HFFc6 (cell line): ENCODE data around the gene CMKLR1. TPM values are rescaled to one million over a fixed set of nuclear protein-coding genes. Genes with fewer than 3 reads are reported as not detected.

ENCODE experiments used
- DNase-seq: peaks from one replicate; pipeline ENCODE4 v3.0.0-alpha.2; 2018
- H3K27ac Mint-ChIP-seq: 2 replicates; pipeline ENCODE4 v1.8.0; 2020; ENCODE audit warnings: mild to moderate bottlenecking, mixed read lengths
- H3K27me3 Mint-ChIP-seq: 2 replicates; pipeline ENCODE4 v1.8.0; 2021; ENCODE audit warnings: mild to moderate bottlenecking, moderate library complexity, mixed read lengths; ENCODE audit not compliant: insufficient read depth
- H3K36me3 Mint-ChIP-seq: 2 replicates; pipeline ENCODE4 v1.8.0; 2021; ENCODE audit warnings: low read depth, mixed read lengths
- H3K4me1 Mint-ChIP-seq: 2 replicates; pipeline ENCODE4 v1.8.0; 2020; ENCODE audit warnings: low read depth, mixed read lengths
- H3K4me3 Mint-ChIP-seq: 2 replicates; pipeline ENCODE4 v1.8.0; 2020; ENCODE audit warnings: mild to moderate bottlenecking, moderate library complexity, mixed read lengths
- H3K9me3 Mint-ChIP-seq: 2 replicates; pipeline ENCODE4 v1.8.0; 2020; ENCODE audit warnings: mild to moderate bottlenecking, mixed read lengths
- CTCF ChIP-seq: fragments of 200-600 bp; sonication (generic); IDR thresholded peaks from 2 replicates; pipeline ENCODE4 v1.5.0; 2021; ENCODE audit warnings: antibody characterized with exemption, mild to moderate bottlenecking
- total RNA-seq, 6 experiments: library from RNA; stranded (reverse); fragmentation: NEBNext Ultra II Directional; extraction: Animal tissue kit (Norgen Biotek cat#: 25700); gene quantifications; 2 replicates in 1 of 6; 3 replicates in 5 of 6; pipeline ENCODE4 v1.2.3, GENCODE V29; 2021

The CMKLR1 gene
- total RNA-seq, 6 experiments from 2014 or later = not detected

GRCh38 chr12:108374596-108375320 is 35.6 kb upstream of the CMKLR1 start:
- TF ChIP-seq CTCF = no peak
- peaks cover 79% of the 10 kb centered on the region for H3K9me3 Mint-ChIP-seq
- H3K27ac Mint-ChIP-seq = no peak overlapping the region
- H3K4me1 Mint-ChIP-seq = no peaks in the 10 kb centered on the region
- no peaks in the 10 kb centered on the region; the same call in 1 of the 2 replicates for H3K27me3 Mint-ChIP-seq
- peaks cover 6% of the 10 kb centered on the region; the same call in 1 of the 2 replicates for H3K36me3 Mint-ChIP-seq
- H3K4me3 Mint-ChIP-seq = no peak overlapping the region
- no peak for DNase-seq

GRCh38 chr12:108373111-108373510 is 34.0 kb upstream of the CMKLR1 start:
- H3K4me1 Mint-ChIP-seq = no peaks in the 10 kb centered on the region
- peak; percentile 30 for TF ChIP-seq CTCF
- H3K27me3 Mint-ChIP-seq = 0 out of 2 replicates have a peak, but pooled peaks cover 1% of the 10 kb centered on the region
- no peak for DNase-seq
- H3K4me3 Mint-ChIP-seq = no peak overlapping the region
- H3K27ac Mint-ChIP-seq = no peak overlapping the region
- peaks cover 6% of the 10 kb centered on the region; the same call in 1 of the 2 replicates for H3K36me3 Mint-ChIP-seq
- peaks cover 66% of the 10 kb centered on the region for H3K9me3 Mint-ChIP-seq

GRCh38 chr12:108371801-108372344 is 32.8 kb upstream of the CMKLR1 start:
- H3K27me3 Mint-ChIP-seq = 0 out of 2 replicates have a peak, but pooled peaks cover 1% of the 10 kb centered on the region
- no peak for DNase-seq
- peaks cover 55% of the 10 kb centered on the region for H3K9me3 Mint-ChIP-seq
- H3K36me3 Mint-ChIP-seq = peaks cover 6% of the 10 kb centered on the region; the same call in 1 of the 2 replicates
- no peaks in the 10 kb centered on the region for H3K4me1 Mint-ChIP-seq
- no peak overlapping the region for H3K27ac Mint-ChIP-seq
- no peak overlapping the region for H3K4me3 Mint-ChIP-seq
- TF ChIP-seq CTCF = no peak

- DNase-seq = no peak
- H3K9me3 Mint-ChIP-seq = peaks cover 52% of the 10 kb centered on the region
- H3K36me3 Mint-ChIP-seq = peaks cover 6% of the 10 kb centered on the region; the same call in 1 of the 2 replicates
- no peak overlapping the region for H3K4me3 Mint-ChIP-seq
- H3K4me1 Mint-ChIP-seq = no peaks in the 10 kb centered on the region
- 0 out of 2 replicates have a peak, but pooled peaks cover 1% of the 10 kb centered on the region for H3K27me3 Mint-ChIP-seq
- no peak for TF ChIP-seq CTCF
- no peak overlapping the region for H3K27ac Mint-ChIP-seq
Observed at GRCh38 chr12:108370415-108370814, 31.3 kb upstream of the CMKLR1 start.

- TF ChIP-seq CTCF = no peak
- H3K4me3 Mint-ChIP-seq = no peak overlapping the region
- peaks cover 6% of the 10 kb centered on the region; the same call in 1 of the 2 replicates for H3K36me3 Mint-ChIP-seq
- no peak overlapping the region for H3K27ac Mint-ChIP-seq
- H3K27me3 Mint-ChIP-seq = 0 out of 2 replicates have a peak, but pooled peaks cover 1% of the 10 kb centered on the region
- no peaks in the 10 kb centered on the region for H3K4me1 Mint-ChIP-seq
- peaks cover 46% of the 10 kb centered on the region for H3K9me3 Mint-ChIP-seq
- no peak for DNase-seq
Observed at GRCh38 chr12:108369736-108370396, 30.8 kb upstream of the CMKLR1 start.
